ENCODE measurements around the gene EML6.

The EML6 gene

DNA sequence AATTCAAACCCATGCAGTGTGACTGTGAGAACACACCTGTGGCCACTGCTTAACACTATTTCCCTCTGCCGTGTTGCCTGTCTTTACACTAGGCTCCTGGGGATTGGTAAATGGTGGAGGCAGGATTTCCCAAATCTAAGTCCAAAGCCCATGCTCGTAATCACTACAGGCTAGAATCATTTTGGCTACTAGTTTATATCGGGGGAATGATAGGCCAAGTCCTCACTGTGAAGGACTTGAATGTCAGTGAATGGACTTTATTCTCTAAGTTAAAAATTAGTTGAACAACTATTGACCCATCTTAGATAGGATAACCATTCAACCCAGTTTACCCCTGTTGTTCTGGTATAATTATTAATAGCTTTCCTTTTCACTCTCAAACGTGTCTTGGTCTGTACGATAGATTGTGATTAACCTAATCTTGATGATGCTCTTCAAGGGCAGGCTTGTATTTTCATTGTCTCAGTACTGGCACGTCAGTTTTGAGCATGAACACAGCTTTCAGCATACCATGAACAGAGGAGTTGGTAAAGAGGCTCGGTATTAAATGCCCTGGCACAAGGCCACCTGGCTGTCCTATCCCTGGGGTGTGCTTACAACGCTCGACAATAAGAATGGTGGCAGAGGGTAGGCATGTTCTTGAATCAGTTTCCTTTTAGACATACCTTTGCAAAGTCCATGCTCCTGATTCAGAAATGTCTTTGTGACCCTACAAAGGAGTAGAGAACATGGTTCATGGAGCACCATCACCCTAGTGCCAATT, 177.9 kb downstream of the EML6 start:
- Mint-ChIP-seq H3K36me3 (ENCODE audit: low read depth) (no peaks in the 10 kb centered on the region), H3K9me3 (no peaks in the 10 kb centered on the region), H3K27me3 (ENCODE audit: low read depth, poor library complexity) (peaks cover 7% of the 10 kb centered on the region), H3K4me1 (no peaks in the 10 kb centered on the region), H3K27ac (no peak overlapping the region), H3K4me3 (no peak overlapping the region)
- TF ChIP-seq CTCF (IDR thresholded peaks at IDR 0.05), result no peak
- DNase-seq, result no peak

- Mint-ChIP-seq H3K4me3 (no peak overlapping the region), H3K27ac (no peak overlapping the region), H3K9me3 (no peaks in the 10 kb centered on the region), H3K4me1 (no peaks in the 10 kb centered on the region), H3K27me3 (ENCODE audit: low read depth, poor library complexity) (peaks cover 7% of the 10 kb centered on the region), H3K36me3 (ENCODE audit: low read depth) (no peaks in the 10 kb centered on the region)
- TF ChIP-seq CTCF (IDR thresholded peaks at IDR 0.05), result no peak
- DNase-seq, result no peak
Measured at GRCh38 chr2:54902763-54903162, 179.3 kb downstream of the EML6 start.

DNA sequence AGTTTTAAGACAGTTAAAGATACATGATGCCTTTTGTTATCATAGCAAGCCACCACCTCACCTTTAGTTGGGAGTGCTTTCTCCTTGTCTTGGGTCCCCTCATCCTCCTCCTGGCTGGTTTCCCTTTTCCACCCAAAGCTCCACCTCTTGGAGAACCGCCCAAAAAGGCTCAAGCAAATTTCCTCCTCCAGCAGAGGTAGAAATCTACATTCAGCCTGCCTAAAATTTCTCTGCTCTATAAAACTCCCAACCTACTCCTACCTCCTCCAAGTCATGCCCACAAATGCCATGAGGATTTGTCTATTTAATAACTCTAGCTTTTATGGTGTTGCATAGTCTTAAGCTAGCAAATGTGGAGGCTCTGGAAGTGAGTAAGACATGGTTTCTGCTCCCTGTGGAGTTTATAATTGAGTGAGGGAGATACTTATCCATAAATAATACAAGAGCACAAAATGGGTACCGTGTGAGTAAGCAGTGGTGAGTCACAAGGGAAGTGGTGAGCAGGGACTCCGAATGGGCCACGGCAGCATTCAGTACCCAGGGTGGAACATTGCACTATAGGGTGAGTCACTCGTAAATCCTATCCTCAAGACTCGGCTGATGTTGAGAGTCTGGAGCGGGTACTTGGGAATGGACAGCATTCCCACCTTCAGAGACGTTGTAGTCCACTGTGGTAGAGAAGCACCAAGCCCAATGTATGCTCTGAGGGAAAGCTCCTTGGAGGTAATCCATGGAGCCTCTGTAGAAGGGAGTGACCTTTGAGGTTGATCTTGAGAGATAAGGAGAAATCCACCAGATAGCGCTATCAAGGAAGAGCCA, 180.5 kb downstream of the EML6 start:
- TF ChIP-seq CTCF (IDR thresholded peaks at IDR 0.05), result no peak
- Mint-ChIP-seq H3K36me3 (ENCODE audit: low read depth) (no peaks in the 10 kb centered on the region), H3K27me3 (ENCODE audit: low read depth, poor library complexity) (peaks cover 7% of the 10 kb centered on the region), H3K4me1 (no peaks in the 10 kb centered on the region), H3K4me3 (no peak overlapping the region), H3K27ac (no peak overlapping the region), H3K9me3 (no peaks in the 10 kb centered on the region)
- no peak for DNase-seq

- H3K36me3 Mint-ChIP-seq (ENCODE audit: low read depth), result no peaks in the 10 kb centered on the region
- no peaks in the 10 kb centered on the region for H3K4me1 Mint-ChIP-seq
- no peaks in the 10 kb centered on the region for H3K9me3 Mint-ChIP-seq
- no peak for TF ChIP-seq CTCF (IDR thresholded peaks at IDR 0.05)
- DNase-seq, result no peak
- no peak overlapping the region for H3K27ac Mint-ChIP-seq
- H3K27me3 Mint-ChIP-seq (ENCODE audit: low read depth, poor library complexity), result peaks cover 7% of the 10 kb centered on the region
- H3K4me3 Mint-ChIP-seq, result no peak overlapping the region
Measured at GRCh38 chr2:54904836-54905235, 181.4 kb downstream of the EML6 start.

GRCh38 chr2:54906716-54907115, 183.3 kb downstream of the EML6 start:
- H3K27me3 Mint-ChIP-seq (ENCODE audit: low read depth, poor library complexity), result peaks cover 3% of the 10 kb centered on the region

More at GRCh38 chr2:54906716-54907115, 183.3 kb downstream of the EML6 start:
- no peak overlapping the region for H3K27ac Mint-ChIP-seq
- no peak for DNase-seq
- H3K36me3 Mint-ChIP-seq (ENCODE audit: low read depth), result no peaks in the 10 kb centered on the region
- no peaks in the 10 kb centered on the region for H3K4me1 Mint-ChIP-seq
- H3K9me3 Mint-ChIP-seq, result no peaks in the 10 kb centered on the region
- TF ChIP-seq CTCF (IDR thresholded peaks at IDR 0.05), result no peak
- no peak overlapping the region for H3K4me3 Mint-ChIP-seq

Measured in nephron progenitor cell (in vitro differentiated cells).